ENCODE measurements around the gene LY6G5B.
A peak's percentile ranks its signal among the peaks of the same experiment; 100 is the strongest.

The LY6G5B gene

DNA sequence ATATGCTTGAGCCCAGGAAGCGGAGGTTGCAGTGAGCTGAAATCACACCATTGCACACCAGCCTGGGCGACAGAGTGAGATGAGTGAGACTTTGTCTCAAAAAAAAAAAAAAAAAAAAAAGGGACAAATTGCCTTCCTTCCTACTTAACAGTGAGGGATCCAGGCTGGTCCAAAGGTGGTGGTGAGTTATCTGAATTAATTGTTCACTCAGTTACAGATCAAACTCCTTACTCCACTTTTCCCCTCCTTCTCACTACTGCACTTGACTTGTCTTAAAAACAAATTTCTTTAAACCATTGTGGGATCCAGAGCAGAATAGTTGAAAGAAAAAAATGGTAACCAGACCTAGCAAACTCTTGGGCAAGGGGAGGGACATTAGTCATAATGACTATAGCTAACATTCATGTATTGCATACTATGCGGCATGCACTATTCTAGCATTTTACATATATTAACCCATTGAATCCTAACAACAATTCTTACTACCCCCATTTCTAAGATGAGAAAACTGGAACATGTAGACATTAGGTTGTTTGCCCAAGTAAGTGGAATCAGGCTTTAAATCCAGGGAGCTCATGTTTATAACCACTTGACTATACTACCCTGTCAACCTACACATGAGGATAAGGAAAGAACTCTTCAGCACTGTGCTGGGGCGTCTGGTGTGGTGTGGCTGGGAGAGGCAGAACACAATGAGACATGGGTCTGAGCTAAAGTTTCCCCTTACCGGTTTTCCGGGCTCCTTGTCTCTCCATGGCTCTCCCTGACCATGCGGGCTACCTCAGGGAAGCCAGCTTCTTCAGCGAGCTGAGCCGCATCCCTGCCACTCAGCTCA lies 6.4 kb upstream of the LY6G5B start:
- no peak for DNase-seq (ENCODE audit: low read depth)

DNA sequence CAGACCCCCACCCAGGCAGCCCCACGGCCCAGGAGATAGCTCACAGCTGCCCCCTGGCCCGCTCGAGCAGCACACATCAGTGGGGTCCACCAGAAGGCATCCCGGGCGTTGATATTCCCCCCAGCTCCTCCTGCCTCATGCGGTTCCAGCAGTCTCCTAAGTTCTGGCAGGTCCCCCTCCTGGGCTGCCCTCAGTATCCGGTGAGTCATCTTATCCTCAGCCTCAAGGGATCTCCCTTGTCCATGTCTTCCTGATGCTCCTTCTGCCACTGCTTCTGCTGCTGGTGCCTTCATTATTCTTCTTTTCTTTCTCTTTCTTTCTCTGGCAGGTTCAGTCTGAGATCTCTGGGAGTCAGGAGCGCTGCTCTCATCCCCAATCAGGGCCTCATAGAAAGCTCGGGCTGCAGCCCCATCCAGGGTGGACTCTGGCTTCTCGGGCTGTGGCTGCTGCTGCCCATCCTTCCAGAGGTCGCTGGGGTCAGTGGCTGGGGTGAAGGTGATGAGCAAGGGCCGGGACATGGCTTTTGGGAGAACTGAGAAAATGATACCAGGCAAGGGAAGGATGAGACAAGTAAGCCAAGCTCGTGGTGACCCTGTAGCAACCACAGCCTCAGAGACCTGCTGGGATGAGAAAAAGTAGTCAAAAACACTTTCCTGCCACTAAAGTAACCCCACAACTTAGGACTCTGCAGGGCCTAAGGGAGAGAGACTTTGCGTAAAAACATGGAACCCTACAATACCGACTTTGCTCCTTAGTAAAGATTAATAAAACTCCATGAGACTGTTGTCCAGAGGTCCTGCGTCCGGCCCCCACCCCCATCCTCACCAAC lies 5.6 kb upstream of the LY6G5B start:
- no peak for DNase-seq (ENCODE audit: low read depth)

DNA sequence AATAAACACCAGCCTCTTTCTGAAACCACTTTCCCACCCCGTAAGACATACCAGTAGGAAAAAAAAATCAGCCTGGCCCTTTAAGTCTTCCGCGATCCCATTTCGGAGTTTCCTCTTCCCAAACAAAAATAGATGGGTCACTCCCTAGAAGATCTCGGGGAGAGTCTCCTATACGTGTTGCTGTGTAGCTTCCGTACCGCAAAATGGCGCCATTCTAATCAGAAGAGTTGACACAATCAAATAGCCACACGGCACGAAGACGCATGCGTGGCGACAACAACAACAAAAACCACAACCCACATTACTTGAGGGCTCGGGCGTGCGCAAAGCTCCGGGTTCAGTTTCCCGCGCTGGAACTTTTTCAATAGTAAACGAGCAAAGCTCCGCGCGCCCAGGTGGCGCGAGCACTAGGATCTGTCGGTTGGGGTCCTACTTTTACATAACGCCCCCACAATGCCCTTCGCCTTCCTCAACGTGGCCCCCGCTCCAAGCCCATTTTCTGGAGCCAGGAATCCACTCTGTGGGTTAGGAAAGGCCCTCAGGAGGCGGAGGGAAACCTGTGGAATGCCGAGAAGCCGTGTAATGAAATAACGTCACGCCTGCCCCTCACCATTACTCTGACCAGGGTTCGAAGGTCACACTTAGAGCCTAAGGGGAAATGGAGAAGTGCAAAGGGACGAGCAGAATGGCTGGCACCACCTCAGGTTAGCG lies 4.8 kb upstream of the LY6G5B start, which contains the start of gene GPANK1:
Gene GPANK1, minus strand, starts transcription at position 208 of the 711 bp plus-strand sequence. CDS start 519 bp downstream, outside the sequence.
- DNase-seq (ENCODE audit: low read depth) = peak; percentile 73

DNA sequence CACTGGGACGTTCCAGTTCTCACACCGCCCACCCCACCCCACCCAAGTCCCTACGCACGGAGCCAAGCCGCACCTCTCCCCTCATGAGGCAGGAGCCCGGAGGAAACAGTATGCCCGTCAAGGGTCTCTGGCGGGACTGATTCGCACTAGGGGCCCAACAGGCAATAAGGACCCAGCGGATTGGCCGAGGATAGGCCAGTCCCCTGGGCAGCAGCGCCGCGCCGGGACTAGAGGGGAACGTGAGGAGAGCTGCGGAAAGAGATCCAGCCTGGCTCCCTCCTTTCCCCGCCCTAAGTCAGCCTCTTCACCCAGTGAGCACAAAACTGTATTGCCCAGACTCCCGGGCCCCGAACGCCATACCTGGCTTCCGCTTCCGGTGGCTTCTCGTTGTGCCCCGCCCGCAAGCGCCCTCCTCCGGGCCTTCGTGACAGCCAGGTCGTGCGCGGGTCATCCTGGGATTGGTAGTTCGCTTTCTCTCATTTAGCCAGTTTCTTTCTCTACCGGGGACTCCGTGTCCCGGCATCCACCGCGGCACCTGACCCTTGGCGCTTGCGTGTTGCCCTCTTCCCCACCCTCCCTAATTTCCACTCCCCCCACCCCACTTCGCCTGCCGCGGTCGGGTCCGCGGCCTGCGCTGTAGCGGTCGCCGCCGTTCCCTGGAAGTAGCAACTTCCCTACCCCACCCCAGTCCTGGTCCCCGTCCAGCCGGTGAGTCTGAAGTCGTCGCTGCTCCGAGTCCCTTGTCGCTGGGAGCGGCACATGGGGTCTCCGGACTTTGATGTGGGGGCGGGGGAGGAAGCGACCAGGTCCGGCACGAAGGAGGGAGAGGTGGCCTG lies 4.1 kb upstream of the LY6G5B start, which contains the start of gene CSNK2B:
Gene CSNK2B, plus strand, starts transcription at position 580 of the 836 bp plus-strand sequence. CDS start 752 bp downstream, outside the sequence.
- DNase-seq (ENCODE audit: low read depth) = peak; percentile 83

DNA sequence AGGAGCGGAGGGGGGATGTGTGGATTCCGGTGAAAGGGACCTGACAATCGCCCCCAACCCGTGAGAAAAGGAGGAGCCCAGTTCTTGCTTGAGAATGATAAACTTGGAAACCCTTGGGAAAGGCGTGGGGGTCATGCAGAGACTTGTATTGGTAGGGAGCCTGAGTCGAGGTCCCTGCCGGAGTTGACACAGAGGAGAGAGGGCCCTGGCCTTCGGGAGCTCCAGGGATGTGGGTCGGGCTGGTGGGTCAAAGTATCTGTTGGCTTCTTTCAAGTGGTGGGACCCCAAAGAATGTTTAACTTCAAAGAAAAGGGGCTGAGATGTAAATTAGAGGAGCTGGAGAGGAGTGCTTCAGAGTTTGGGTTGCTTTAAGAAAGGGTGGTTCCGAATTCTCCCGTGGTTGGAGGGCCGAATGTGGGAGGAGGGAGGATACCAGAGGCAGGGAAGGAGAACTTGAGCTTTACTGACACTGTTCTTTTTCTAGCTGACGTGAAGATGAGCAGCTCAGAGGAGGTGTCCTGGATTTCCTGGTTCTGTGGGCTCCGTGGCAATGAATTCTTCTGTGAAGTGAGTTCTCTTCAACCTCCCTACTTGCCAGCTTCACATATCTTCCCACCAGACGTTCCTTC lies 3.3 kb upstream of the LY6G5B start:
- DNase-seq (ENCODE audit: low read depth) = no peak

DNA sequence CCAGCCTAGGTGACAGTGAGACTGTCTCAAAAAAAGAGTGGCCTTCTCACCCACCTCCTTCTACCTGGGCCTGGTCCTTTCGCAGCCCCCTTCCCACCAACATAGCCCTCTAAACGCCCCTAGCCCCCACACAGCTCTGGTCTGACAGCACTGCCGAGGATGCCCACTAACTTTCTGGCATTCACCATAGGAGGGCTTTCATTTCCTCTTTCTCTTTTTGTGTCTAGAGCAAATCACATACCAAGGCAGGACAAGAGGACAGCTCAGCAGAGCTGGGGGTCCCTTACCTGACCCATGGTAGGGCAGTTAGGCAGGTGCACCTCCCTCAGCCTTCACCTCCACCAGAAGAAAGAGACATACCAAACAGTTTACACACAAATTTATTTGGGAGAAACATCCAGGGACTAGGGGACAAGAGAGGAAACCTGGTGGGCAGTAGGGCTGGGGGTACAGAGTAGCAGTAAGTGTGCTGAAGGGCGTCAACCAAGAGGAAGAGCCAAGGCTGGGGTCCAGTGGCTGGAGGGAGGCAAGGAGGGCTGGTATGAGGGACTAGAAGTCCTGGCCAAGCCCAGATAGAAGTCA lies 6.6 kb downstream of the LY6G5B start:
- no peak for DNase-seq (ENCODE audit: low read depth)

DNA sequence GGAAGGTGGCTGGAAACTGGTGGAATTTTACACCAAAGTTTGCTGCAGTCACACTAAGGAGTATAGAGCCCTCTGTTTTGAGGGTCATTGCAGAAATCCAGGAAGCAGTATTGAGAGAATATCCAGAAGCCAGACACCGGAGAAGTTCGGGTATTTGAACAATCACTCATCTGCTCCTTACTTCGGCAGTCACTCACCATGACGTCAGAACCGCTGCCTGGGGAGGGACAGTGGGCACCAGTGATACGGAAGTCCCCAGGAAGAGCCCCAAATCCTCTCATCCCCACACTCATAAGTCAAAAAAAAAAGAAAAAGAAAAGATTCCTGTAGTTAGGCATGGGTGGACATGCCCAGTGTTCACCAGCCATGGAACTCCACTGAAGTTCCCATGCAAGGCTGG lies 7.1 kb downstream of the LY6G5B start:
- no peak for DNase-seq (ENCODE audit: low read depth)

DNA sequence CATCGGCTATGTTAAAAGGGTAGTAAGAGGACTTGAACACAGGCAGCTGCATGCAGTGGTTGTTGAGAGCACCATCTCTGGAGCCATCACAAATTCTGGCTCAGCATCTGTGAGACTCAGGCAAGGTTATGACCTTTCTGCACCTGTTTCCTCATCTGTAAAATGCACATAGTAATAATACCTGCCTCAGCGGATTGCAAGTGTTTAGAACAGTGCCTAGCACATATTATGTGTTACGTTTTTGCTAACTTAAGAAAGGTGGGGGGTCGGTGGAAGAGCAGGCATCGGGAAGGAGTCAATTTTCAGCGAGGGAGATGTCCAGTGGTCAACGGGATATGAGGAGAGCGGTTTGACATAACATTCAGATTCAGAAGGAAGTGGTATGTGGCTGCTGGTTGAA lies 8.2 kb downstream of the LY6G5B start:
- DNase-seq (ENCODE audit: low read depth) = no peak

DNA sequence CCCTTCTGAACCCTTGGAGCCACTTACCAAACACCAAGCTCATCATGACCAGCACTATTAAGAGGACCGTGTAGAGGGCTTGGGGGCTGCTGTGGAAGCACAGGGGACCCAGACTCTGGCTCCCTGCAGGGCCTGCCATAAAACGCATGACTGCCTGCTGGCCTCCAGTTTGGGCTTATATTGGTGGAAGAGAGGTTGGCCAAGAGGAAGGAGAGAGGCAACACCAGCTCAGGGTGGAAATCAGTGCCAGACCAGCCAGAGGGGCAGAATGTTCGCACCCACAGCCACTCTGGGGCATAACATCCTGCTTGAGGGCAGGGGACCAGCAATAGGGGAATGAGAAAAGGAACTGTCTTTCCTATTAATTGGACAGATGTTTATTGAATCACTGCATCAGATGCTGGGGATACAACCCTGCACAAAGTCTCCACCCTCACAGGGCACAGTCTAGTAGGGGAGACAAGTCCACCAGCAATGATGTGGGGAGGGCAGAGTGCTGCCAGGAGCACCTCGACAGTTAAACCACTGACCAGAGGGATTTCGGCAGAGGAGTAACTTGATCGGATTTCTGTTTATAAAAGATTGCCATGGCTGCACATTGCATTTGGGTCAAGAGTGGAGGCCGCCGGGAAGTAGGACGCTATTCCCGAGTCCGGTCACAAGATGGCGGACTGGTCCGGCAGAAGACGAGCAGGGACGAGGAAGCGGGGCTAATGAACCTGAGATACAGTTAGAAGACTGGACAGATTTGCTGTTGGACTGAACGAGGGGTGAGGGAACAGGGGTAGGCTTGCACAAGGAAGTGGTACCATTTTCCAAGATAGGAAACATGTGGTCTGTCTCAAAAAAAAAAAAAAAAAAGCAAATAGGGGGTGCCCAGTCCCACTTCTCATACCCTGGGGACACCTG lies 10.7 kb downstream of the LY6G5B start, which contains the start of gene LY6G5C:
Gene LY6G5C, minus strand, starts transcription at position 842 of the 909 bp plus-strand sequence. Its CDS starts 694 bp downstream, at position 148.
- no peak for DNase-seq (ENCODE audit: low read depth)

DNA sequence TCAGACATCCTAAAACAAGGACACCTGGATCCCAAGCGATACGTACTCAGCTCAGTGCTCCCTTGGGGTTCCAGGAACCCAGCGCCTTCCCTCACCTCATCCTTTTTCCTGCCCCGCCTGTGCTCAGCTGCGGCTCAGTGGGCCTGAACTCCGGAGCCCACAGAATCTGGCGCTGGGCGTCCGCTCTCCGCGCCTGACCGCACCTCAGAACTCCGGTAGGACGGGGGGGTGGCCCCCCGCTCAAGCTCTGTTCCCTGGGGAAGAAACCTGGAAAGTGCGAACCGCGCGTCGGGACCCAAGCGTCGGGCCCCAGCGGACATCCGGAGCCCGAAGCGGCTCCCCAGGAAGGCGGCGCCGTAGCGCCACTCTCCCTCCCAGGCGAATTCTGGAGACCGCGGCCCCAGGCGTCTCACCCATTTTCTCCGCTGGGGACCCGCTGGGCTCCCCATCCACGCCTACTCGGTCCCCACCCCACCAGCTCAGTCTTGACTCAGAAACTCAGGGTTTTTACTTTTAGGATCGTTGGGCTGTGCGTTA lies 11.4 kb downstream of the LY6G5B start:
- no peak for DNase-seq (ENCODE audit: low read depth)

DNA sequence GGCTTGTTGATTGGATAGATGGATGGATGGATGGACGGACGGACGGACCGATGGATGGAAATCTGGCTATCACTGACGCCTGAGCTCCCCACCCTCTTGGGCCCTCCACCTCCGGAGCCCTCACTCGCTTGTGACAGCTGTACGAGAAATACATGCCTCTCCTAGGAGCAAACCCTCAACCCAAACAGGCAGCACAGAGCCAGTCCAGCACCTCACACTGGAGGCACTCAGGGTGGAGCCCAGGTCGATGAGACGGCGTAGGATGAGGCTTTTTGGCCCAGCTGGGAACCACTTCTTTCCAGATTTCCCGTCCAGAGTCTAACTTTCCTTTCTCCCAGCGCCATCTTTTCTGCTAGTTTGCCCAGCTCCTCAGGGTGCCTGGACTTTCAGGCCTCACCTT lies 13.8 kb downstream of the LY6G5B start:
- DNase-seq (ENCODE audit: low read depth) = no peak

DNA sequence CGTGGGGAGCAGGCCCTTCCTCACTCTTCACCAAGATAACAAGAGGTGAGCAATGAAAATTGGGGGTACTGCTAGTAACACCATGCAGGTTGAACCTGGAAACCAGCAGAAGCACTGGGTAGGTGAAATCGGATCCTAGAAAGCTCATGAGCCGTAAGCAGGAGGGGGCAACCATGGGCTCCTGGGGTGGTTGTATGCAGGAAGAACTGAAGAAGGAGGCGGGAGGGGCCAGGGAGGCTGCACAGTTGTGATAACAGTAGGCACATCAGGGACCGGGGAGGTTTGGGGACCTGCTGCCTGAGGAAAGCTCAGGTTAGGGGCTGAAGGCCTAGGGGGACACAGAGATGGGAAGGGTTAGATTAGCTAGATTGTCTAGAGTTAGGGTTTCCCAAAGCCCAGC lies 16.7 kb downstream of the LY6G5B start:
- no peak for DNase-seq (ENCODE audit: low read depth)

DNA sequence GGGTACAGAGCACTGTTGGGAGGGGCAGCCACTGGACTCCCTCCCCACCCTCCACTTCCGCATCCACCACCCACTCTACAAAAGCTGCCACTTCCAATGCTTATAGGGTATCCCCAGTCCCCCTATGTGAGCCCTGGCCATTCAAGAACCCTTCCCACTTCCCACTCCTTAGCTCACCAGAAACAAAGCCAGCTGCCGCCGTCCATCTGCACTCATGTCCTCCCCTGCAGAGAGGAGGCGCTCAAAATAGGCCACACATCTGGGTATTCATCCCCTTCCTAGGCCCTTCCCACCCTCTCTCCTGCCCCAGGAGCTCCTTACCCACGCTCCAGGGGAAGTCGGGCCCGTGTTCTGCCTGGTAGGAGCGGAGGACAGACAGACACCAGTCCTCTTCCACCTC lies 17.5 kb downstream of the LY6G5B start:
- no peak for DNase-seq (ENCODE audit: low read depth)

DNA sequence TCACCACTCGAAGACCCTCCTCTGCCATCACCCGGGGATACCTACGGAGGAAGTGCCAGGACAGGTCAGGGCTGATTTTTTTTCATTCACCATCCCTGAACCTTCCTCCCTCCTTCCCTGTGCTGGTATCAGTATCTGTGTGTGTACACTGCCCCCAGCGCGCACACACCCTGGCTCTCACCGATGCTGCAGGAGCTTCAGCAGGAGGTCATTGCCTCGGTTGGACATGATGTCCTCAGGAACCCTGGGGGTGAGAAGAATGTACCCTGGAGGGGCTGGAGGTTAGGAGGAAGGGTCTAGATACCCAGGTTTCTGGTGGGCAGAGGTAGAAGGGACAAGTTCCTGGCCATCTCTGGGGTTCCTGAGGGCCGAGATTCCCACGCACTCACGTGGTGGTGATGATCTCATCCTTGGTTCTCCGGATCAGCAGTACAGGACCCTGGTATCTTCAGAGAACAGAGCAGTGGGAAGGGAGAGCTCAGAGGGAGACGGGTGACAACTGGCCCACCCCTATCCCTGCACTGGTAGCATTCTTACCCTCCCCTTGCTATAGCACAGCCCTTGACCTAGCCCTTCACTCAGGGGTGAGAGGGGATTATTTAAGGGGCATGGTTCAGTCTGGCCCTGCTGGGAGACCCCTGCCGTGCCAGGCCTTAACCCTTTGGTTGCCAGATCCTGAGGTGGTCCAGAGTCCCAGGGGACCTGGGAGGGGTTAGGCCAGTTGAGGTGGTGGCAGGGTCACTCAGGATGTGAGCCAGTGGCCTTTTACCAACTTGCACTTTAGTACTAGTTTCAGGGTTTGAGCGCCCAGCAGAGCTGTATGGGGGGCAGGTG lies 18.3 kb downstream of the LY6G5B start:
- no peak for DNase-seq (ENCODE audit: low read depth)

DNA sequence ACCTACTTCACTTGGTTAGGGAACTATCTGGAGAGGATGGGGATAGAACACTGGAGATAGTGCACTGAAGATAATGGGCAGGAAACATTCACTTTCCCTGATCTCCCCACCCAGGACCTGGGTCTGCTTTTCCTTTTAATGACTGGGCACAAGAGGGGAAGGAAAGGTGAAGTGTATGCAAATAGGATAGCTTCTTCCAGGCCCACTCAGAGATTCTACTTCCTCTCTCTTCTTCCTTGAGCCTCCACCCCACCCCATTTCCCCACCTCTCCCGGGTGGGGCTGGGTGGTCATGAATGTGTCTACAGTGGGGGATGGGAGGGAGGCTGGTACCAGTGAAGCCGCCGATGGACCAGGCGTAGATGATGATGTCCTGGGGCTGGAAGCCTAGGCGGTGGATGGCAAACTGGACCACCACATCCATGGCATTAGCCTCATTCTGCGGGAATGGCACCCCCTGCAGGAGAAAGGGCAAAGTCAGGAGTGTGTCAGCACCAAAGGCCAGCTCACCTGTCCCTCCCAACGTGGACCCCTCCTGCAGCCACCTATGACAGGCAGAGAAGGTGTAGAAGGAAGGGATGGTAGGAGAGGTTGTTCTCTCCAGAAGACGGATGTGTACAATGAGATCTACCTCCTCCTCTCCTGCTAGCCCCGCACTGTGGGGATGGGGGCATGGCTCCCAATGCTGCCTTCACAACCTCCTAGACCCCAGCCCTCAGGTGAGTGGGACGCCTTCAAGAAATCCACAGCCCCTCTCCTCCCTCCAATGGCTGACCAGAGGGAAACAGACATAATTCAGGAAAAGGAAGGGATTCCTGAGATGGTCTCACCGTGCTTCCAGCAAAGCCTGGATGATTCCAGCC lies 19.7 kb downstream of the LY6G5B start:
- DNase-seq (ENCODE audit: low read depth) = no peak

DNA sequence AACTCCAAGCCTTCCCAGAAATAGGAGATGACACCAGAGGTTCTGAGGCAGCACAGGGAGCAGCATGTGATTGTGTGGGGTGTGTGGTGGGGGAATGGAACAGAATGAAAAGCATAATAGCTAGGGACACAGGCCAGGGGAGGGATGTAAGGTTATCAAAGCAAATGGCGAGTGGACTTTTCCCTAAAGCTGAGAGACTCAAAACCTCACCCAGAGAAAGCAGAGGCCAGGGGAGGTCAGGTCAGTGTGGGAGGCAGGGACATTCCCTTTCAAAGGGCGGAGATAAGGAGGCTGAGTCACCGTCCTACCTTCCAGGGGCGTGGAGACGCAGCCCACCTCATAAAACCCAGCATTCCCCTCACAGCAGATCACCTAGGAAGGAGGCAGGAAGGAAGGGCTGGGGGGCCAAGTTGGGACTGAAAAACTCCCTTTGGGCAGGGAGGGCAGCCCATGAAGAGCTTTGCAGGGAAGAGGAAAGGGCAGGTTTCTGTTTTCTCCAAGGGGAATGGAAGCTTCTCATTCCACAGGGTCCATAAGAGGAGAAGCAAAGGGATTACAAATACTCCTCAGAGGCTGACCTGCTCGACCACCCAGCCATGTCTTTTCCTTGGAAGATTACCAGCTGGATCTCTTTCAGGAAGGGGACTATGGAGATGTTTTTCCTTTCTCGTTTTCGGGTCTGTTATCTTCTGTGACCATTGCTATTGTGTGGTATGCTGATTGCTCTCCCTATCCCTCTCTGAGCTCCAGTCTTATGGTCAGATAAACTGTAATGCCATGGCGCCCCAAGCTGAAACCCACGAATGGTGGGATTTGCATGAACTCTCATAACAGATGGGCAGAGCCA lies 20.7 kb downstream of the LY6G5B start:
- DNase-seq (ENCODE audit: low read depth) = no peak
